Measurements from ENCODE around the gene HEBP1. TPM values are rescaled to one million over a fixed set of nuclear protein-coding genes. Genes with fewer than 3 reads are reported as not detected.

Gene HEBP1
- total and polyA plus RNA-seq, 4 donors, result 27.7 to 70.0 (median 50.3) TPM

DNA sequence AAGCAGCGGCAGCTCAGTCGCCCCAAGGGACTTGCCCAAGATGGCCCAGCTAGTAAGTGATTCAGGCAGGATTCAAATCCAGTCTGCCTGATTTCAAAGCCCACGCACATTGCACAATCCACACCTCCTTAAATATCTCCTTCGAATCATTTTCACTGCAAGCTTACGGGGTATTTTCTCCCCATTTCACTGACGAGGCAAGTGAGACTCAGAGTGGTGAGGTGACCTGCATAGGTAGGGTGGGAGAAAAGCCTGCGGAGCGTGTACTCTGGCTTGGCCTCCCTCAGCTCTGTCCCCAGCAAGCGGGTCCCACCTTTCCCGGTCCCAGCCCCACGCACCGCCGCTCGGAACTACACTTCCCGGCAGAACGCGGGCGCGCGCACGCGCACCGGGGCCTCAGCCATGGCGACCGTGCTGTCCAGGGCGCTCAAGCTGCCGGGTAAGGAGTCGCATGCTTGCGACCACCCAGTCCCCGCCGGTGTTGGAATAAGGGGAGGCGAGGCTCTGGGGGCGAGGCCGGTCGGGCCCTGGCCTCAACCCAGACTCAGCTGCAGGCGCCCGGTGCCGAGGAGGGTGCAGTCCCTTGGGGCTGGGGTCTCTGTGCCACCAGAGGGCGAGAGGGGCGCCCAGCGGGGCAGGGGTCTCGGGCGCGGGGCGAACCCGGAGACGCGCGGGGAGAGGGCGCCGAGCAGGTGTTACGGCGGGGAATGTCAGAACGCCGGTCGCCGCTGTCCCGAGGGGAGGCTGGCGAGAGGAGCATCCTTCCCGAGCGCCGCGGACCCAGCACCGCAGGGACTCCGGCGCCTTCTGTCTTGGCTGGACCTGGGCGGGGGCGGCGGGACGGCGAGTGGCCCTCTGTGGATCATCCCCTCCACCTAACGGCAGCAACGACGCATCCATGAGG lies 44.2 kb upstream of the HEBP1 start, which contains the start of gene FAM234B:
FAM234B (plus strand) TSS at position 380 of the 904 bp plus-strand sequence; CDS start at position 403, 23 bp downstream.
- Histone ChIP-seq H3K4me1 (ENCODE audit: control insufficient read depth in 4 of 4, insufficient read depth in 4 of 4, low read length in 3 of 4) (peaks cover 0 to 13% (median 2%) of the 10 kb centered on the region in 4 donors), H3K36me3 (ENCODE audit: control insufficient read depth in 4 of 4, insufficient read depth in 3 of 4, low read depth in 1 of 4, low read length in 3 of 4) (no peaks in the 10 kb centered on the region), H3K9me3 (ENCODE audit: control insufficient read depth in 4 of 4, low read length in 3 of 4) (no peaks in the 10 kb centered on the region), H3K4me3 (ENCODE audit: low read depth in 1 of 3, low read length in 3 of 3) (peak within 1 kb of the TSS; percentile 72 to 95 (median 89)), H3K27ac (ENCODE audit: low read depth in 1 of 2, low read length in 2 of 2) (no peak within 1 kb of the TSS), H3K9ac (ENCODE audit: low read depth in 1 of 2, low read length in 2 of 2) (peak within 1 kb of the TSS in 1 of 2 donors; percentile 36), H3K27me3 (ENCODE audit: control insufficient read depth in 4 of 4, insufficient read depth in 4 of 4, low read length in 3 of 4) (no peaks in the 10 kb centered on the region)
- TF ChIP-seq YY1 (IDR thresholded peaks at IDR 0.05) (peak; percentile 91), SP1 (IDR thresholded peaks at IDR 0.05) (no peak), REST (IDR thresholded peaks at IDR 0.05) (peak; percentile 77)
- peak; percentile 84 for DNase-seq (ENCODE audit: low spot score)
- 2% methylated on average over 74 of the region's 74 CpGs for WGBS

DNA sequence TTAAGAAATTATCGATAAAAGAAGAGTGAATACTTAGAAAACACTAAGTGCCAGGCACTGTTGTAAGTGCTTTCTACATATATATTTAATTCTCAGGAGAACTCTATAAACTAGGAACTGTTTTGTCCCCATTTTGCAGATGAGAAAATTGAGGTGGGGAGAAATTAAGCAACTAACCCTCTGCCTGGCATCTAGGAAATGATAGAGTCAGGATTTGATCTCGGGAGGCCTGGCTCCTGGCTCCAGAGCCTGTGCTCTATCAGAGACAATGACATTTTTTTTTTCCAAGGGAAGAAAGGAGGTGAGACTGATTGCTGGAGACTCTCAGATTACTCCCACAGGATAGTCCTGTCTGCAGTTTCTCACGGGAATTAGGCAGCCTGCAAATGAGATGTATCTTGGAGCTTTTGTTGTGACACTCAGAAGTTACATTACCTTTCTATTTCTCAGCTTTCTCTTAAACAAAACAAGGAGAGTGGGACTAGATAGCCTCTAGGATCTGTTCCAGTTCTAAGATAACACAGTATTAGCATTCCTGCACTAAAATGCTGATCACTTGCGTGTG lies 42.7 kb upstream of the HEBP1 start:
- H3K4me1 ChIP-seq (ENCODE audit: control insufficient read depth in 4 of 4, insufficient read depth in 4 of 4, low read length in 3 of 4), result peaks cover 0 to 14% (median 2%) of the 10 kb centered on the region in 4 donors
- H3K4me3 ChIP-seq (ENCODE audit: low read depth in 1 of 3, low read length in 3 of 3), result no peak overlapping the region
- DNase-seq (ENCODE audit: low spot score), result no peak
- 91% methylated on average over 4 of the region's 4 CpGs for WGBS
- no peak overlapping the region for H3K27ac ChIP-seq (ENCODE audit: low read depth in 1 of 2, low read length in 2 of 2)
- no peak overlapping the region for H3K9ac ChIP-seq (ENCODE audit: low read depth in 1 of 2, low read length in 2 of 2)
- H3K9me3 ChIP-seq (ENCODE audit: control insufficient read depth in 4 of 4, low read length in 3 of 4), result no peaks in the 10 kb centered on the region
- no peaks in the 10 kb centered on the region for H3K36me3 ChIP-seq (ENCODE audit: control insufficient read depth in 4 of 4, insufficient read depth in 3 of 4, low read depth in 1 of 4, low read length in 3 of 4)
- TF ChIP-seq ATF3 (IDR thresholded peaks at IDR 0.05) (no peak), TAF1 (conservative IDR thresholded peaks at IDR 0.05) (no peak), SP1 (IDR thresholded peaks at IDR 0.05) (no peak), GABPA (IDR thresholded peaks at IDR 0.05 in 1 of 2, conservative IDR thresholded peaks at IDR 0.05 in 1 of 2) (no peak), HNF4A (conservative IDR thresholded peaks at IDR 0.05) (no peak), REST (IDR thresholded peaks at IDR 0.05) (no peak), JUND (IDR thresholded peaks at IDR 0.05) (no peak), EGR1 (IDR thresholded peaks at IDR 0.05; ENCODE audit: low read depth in 2 of 2) (no peak), FOXA1 (IDR thresholded peaks at IDR 0.05) (no peak)
- TF ChIP-seq, protein P1, sequence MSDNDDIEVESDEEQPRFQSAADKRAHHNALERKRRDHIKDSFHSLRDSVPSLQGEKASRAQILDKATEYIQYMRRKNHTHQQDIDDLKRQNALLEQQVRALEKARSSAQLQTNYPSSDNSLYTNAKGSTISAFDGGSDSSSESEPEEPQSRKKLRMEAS (IDR thresholded peaks at IDR 0.05), result no peak
- TF ChIP-seq, protein P2, sequence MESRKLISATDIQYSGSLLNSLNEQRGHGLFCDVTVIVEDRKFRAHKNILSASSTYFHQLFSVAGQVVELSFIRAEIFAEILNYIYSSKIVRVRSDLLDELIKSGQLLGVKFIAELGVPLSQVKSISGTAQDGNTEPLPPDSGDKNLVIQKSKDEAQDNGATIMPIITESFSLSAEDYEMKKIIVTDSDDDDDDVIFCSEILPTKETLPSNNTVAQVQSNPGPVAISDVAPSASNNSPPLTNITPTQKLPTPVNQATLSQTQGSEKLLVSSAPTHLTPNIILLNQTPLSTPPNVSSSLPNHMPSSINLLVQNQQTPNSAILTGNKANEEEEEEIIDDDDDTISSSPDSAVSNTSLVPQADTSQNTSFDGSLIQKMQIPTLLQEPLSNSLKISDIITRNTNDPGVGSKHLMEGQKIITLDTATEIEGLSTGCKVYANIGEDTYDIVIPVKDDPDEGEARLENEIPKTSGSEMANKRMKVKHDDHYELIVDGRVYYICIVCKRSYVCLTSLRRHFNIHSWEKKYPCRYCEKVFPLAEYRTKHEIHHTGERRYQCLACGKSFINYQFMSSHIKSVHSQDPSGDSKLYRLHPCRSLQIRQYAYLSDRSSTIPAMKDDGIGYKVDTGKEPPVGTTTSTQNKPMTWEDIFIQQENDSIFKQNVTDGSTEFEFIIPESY (IDR thresholded peaks at IDR 0.05), result no peak
- TF ChIP-seq, protein P3, sequence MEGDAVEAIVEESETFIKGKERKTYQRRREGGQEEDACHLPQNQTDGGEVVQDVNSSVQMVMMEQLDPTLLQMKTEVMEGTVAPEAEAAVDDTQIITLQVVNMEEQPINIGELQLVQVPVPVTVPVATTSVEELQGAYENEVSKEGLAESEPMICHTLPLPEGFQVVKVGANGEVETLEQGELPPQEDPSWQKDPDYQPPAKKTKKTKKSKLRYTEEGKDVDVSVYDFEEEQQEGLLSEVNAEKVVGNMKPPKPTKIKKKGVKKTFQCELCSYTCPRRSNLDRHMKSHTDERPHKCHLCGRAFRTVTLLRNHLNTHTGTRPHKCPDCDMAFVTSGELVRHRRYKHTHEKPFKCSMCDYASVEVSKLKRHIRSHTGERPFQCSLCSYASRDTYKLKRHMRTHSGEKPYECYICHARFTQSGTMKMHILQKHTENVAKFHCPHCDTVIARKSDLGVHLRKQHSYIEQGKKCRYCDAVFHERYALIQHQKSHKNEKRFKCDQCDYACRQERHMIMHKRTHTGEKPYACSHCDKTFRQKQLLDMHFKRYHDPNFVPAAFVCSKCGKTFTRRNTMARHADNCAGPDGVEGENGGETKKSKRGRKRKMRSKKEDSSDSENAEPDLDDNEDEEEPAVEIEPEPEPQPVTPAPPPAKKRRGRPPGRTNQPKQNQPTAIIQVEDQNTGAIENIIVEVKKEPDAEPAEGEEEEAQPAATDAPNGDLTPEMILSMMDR (IDR thresholded peaks at IDR 0.05; ENCODE audit: low read depth, low read length, missing input control), result no peak
- no peaks in the 10 kb centered on the region for H3K27me3 ChIP-seq (ENCODE audit: control insufficient read depth in 4 of 4, insufficient read depth in 4 of 4, low read length in 3 of 4)
